Measurements from ENCODE around the gene NAV1. TPM values are rescaled to one million over a fixed set of nuclear protein-coding genes. Genes with fewer than 3 reads are reported as not detected.

The NAV1 gene
- total and polyA plus RNA-seq, 2 of the 8 experiments (the other 6 are each of a cell fraction or from before 2014, with no cell fraction given) = 9.9 to 42.7 TPM

DNA sequence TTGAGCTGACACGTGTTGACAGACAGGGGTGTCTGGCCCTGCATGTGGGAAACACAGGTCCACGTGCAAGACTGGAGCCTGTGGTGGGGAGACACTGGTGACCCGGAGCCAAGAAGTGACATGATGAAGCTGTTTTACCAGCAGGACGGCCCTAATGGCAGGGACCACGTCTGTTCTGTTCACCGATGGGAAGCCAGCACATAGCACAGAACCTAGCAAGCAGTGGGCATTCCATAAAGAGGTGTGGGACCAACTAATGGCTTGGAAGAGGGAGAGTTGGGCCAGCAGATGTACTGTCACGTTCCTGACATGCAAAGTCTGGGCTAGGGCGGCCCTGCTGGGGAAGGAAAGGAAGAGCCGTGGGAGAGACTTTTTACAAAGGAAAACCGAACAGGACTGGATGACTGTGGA is 15.3 kb downstream of the NAV1 start (continued):
- TF ChIP-seq, protein P1, sequence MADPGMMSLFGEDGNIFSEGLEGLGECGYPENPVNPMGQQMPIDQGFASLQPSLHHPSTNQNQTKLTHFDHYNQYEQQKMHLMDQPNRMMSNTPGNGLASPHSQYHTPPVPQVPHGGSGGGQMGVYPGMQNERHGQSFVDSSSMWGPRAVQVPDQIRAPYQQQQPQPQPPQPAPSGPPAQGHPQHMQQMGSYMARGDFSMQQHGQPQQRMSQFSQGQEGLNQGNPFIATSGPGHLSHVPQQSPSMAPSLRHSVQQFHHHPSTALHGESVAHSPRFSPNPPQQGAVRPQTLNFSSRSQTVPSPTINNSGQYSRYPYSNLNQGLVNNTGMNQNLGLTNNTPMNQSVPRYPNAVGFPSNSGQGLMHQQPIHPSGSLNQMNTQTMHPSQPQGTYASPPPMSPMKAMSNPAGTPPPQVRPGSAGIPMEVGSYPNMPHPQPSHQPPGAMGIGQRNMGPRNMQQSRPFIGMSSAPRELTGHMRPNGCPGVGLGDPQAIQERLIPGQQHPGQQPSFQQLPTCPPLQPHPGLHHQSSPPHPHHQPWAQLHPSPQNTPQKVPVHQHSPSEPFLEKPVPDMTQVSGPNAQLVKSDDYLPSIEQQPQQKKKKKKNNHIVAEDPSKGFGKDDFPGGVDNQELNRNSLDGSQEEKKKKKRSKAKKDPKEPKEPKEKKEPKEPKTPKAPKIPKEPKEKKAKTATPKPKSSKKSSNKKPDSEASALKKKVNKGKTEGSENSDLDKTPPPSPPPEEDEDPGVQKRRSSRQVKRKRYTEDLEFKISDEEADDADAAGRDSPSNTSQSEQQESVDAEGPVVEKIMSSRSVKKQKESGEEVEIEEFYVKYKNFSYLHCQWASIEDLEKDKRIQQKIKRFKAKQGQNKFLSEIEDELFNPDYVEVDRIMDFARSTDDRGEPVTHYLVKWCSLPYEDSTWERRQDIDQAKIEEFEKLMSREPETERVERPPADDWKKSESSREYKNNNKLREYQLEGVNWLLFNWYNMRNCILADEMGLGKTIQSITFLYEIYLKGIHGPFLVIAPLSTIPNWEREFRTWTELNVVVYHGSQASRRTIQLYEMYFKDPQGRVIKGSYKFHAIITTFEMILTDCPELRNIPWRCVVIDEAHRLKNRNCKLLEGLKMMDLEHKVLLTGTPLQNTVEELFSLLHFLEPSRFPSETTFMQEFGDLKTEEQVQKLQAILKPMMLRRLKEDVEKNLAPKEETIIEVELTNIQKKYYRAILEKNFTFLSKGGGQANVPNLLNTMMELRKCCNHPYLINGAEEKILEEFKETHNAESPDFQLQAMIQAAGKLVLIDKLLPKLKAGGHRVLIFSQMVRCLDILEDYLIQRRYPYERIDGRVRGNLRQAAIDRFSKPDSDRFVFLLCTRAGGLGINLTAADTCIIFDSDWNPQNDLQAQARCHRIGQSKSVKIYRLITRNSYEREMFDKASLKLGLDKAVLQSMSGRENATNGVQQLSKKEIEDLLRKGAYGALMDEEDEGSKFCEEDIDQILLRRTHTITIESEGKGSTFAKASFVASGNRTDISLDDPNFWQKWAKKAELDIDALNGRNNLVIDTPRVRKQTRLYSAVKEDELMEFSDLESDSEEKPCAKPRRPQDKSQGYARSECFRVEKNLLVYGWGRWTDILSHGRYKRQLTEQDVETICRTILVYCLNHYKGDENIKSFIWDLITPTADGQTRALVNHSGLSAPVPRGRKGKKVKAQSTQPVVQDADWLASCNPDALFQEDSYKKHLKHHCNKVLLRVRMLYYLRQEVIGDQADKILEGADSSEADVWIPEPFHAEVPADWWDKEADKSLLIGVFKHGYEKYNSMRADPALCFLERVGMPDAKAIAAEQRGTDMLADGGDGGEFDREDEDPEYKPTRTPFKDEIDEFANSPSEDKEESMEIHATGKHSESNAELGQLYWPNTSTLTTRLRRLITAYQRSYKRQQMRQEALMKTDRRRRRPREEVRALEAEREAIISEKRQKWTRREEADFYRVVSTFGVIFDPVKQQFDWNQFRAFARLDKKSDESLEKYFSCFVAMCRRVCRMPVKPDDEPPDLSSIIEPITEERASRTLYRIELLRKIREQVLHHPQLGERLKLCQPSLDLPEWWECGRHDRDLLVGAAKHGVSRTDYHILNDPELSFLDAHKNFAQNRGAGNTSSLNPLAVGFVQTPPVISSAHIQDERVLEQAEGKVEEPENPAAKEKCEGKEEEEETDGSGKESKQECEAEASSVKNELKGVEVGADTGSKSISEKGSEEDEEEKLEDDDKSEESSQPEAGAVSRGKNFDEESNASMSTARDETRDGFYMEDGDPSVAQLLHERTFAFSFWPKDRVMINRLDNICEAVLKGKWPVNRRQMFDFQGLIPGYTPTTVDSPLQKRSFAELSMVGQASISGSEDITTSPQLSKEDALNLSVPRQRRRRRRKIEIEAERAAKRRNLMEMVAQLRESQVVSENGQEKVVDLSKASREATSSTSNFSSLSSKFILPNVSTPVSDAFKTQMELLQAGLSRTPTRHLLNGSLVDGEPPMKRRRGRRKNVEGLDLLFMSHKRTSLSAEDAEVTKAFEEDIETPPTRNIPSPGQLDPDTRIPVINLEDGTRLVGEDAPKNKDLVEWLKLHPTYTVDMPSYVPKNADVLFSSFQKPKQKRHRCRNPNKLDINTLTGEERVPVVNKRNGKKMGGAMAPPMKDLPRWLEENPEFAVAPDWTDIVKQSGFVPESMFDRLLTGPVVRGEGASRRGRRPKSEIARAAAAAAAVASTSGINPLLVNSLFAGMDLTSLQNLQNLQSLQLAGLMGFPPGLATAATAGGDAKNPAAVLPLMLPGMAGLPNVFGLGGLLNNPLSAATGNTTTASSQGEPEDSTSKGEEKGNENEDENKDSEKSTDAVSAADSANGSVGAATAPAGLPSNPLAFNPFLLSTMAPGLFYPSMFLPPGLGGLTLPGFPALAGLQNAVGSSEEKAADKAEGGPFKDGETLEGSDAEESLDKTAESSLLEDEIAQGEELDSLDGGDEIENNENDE (IDR thresholded peaks at IDR 0.05; ENCODE audit: insufficient replicate concordance, low read length) = no peak
- TF ChIP-seq SP2 (IDR thresholded peaks at IDR 0.05; ENCODE audit: low read length) (no peak), SUZ12 (IDR thresholded peaks at IDR 0.05; ENCODE audit: low read length) (no peak), HDAC6 (IDR thresholded peaks at IDR 0.05; ENCODE audit: low read depth, low read length) (no peak), TBP (IDR thresholded peaks at IDR 0.05; ENCODE audit: low read depth, low read length) (no peak), POU5F1 (IDR thresholded peaks at IDR 0.05; ENCODE audit: low read depth, low read length) (no peak), TAF1 (IDR thresholded peaks at IDR 0.05; ENCODE audit: low read depth, low read length) (no peak), CTBP2 (IDR thresholded peaks at IDR 0.05; ENCODE audit: borderline replicate concordance, insufficient read depth, insufficient read length, low read length) (no peak), GTF2F1 (IDR thresholded peaks at IDR 0.05; ENCODE audit: borderline replicate concordance, low read depth, low read length) (no peak)

Measured in H1 (cell line).